SK-N-MC (cell line): Measurements from ENCODE around the gene C1QBP.

Source experiments
- DNase-seq: peaks from one replicate; pipeline ENCODE4 v3.0.0-alpha.2; 2011; ENCODE audit warnings: low read depth, low spot score
- H3K27ac ChIP-seq: fragments of 200-600 bp; sonication (generic); 2 replicates; pipeline ENCODE4 v1.5.1; 2016; ENCODE audit warnings: mixed run types
- H3K36me3 ChIP-seq: fragments of 200-600 bp; sonication (generic); 2 replicates; pipeline ENCODE4 v1.6.1; 2017; ENCODE audit warnings: antibody characterized with exemption, low read length, mixed read lengths; ENCODE audit not compliant: insufficient read depth
- H3K4me3 ChIP-seq: fragments of 200-600 bp; sonication (generic); 2 replicates; pipeline ENCODE4 v1.5.1; 2016
- H3K9ac ChIP-seq: fragments of 200-600 bp; sonication (generic); 2 replicates; pipeline ENCODE4 v1.8.0; 2017; ENCODE audit warnings: mixed run types, mixed read lengths; ENCODE audit not compliant: insufficient read length
- H3K9me3 ChIP-seq: fragments of 200-600 bp; sonication (generic); 2 replicates; pipeline ENCODE4 v1.6.1; 2017; ENCODE audit warnings: low read depth, mild to moderate bottlenecking, antibody characterized with exemption, low read length, moderate library complexity, mixed read lengths
- EZH2 ChIP-seq: fragments of 200-600 bp; sonication (generic); IDR thresholded peaks from one replicate; pipeline ENCODE4 v1.6.1; 2017; ENCODE audit warnings: antibody characterized with exemption
- FOXP2 ChIP-seq: optimal IDR thresholded peaks from 2 replicates; pipeline ENCODE3; 2011; ENCODE audit warnings: mild to moderate bottlenecking, moderate library complexity; ENCODE audit not compliant: insufficient read depth; ENCODE audit errors: extremely low read length, control extremely low read depth
- POLR2AphosphoS5 ChIP-seq: IDR thresholded peaks from 2 replicates; pipeline ENCODE4 v1.6.1; 2012; ENCODE audit warnings: mild to moderate bottlenecking, low read depth, low read length, borderline replicate concordance

The C1QBP gene

DNA sequence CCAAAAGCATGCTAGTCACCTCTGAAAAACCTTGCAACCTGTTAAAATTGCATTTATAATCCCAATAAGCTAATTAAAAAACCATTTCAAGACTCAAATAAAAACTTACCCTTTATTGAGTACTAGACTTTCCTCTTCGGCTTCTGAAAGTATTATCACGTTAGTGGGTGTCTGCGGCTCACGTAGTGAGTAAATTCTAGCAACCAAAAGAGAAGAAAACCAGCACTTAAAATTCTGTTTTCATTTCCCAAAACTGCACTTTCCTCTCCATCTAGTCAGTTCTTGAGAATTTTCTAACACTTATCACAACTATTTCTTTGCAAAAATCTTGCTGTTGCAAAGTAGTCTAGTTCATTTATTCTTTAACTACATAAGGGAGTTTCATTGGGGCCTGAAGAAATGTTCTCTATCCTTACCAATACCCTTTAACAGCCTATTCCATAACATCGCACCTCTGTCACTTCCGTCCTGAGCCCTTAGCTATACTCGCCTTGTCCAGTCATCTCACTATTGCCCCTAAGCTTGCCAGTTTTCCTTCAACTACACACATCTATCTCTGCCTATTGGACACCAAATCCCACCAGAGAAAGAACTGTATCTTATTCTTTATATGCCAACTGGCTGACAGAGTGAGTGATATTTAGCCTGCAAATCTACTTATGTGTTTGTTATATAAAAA, 28.2 kb downstream of the C1QBP start:
- H3K36me3 ChIP-seq = peaks cover 91% of the 10 kb centered on the region
- TF ChIP-seq FOXP2 = no peak
- no peak for TF ChIP-seq POLR2AphosphoS5
- TF ChIP-seq EZH2 = no peak
- H3K27ac ChIP-seq = no peak overlapping the region
- DNase-seq = no peak
- no peak overlapping the region for H3K9ac ChIP-seq
- no peak overlapping the region for H3K4me3 ChIP-seq
- no peaks in the 10 kb centered on the region for H3K9me3 ChIP-seq

DNA sequence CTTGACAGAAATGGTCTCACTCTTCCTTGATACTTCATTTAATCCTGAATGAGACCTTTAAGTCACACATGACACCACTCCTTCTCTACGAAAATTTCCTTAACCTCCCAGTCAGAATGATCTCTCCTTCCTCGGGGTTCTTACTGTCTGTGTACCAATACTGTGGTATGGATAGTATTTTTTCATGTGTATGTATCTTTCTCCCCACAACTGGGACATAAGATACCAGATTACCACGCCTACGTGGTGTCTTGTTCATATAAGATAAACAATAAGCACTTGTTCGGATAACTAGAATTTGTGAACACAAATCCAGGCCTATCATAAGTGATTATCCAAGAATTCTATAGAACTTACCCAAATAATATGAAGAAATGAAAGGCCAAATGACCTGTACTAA, 30.8 kb downstream of the C1QBP start:
- H3K36me3 ChIP-seq = peaks cover 91% of the 10 kb centered on the region
- DNase-seq = no peak
- TF ChIP-seq EZH2 (no peak), FOXP2 (no peak), POLR2AphosphoS5 (no peak)

DNA sequence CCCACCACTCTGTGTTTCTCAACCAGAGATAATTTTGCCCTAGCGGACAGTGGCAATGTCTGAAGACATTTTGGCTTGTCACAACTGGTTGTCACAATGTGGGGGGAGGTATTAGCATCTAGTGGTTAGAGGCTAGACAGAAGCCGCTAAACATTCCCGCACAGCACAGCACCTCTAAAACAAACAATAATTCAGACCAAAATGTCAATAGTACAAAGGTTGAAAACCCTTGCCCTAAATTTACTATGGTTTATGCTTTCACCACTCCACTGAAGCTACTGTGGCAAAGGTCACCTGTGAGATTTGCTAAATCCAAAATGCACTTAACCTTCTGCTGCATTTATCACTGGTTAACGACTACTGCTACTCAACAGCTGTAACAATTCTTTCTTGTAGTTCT, 33.6 kb downstream of the C1QBP start:
- Histone ChIP-seq H3K9me3 (no peaks in the 10 kb centered on the region), H3K27ac (no peak overlapping the region), H3K36me3 (peaks cover 90% of the 10 kb centered on the region), H3K4me3 (no peak overlapping the region), H3K9ac (no peak overlapping the region)
- DNase-seq = no peak
- TF ChIP-seq POLR2AphosphoS5 = no peak
- TF ChIP-seq FOXP2 = no peak
- TF ChIP-seq EZH2 = no peak

More for the DNA sequence above, 30.8 kb downstream of the C1QBP start:
- Histone ChIP-seq H3K9ac (no peak overlapping the region), H3K4me3 (no peak overlapping the region), H3K9me3 (no peaks in the 10 kb centered on the region), H3K27ac (no peak overlapping the region)

DNA sequence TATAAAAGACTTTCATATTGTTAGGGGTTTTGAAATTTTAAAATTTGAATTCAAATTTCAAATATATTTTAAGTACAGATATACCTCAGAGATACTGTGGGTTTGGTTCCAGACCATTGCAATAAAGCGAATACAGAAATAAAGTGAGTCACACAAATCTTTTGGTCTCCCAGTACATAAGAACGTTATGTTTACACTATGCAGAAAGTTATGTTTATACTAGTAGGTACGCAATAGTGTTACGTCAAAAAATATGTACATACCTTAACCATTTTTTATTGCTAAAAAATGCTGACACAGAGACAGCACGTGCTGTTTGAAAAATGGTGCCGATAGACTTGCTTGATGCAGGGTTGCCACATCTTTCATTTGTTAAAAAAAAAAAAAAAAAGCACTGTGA, 39.2 kb downstream of the C1QBP start:
- Histone ChIP-seq H3K27ac (no peak overlapping the region), H3K9ac (no peak overlapping the region), H3K36me3 (peaks cover 85% of the 10 kb centered on the region), H3K9me3 (no peaks in the 10 kb centered on the region), H3K4me3 (no peak overlapping the region)
- DNase-seq = no peak
- TF ChIP-seq EZH2 = no peak
- no peak for TF ChIP-seq POLR2AphosphoS5
- TF ChIP-seq FOXP2 = no peak

DNA sequence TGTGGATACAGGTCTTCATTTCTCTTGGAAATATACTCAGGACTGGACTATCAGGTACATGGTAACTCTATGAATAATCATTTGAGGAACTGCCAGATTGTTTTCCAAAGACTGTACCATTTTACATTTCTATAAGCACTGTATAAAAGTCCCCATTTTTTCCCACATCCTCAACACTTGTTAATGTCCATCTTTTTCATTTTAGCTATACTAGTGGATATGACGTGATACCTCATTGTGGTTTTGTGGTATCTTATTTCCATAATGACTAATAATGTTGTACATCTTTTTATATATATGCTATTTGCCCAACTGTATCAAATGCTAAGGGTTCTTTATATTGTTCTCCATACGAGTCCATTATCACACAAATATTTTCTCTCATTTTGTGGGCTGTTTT, 42.3 kb downstream of the C1QBP start:
- TF ChIP-seq FOXP2 = no peak
- no peak for TF ChIP-seq EZH2
- no peak for TF ChIP-seq POLR2AphosphoS5
- H3K36me3 ChIP-seq = peaks cover 78% of the 10 kb centered on the region
- no peak overlapping the region for H3K27ac ChIP-seq
- no peak overlapping the region for H3K9ac ChIP-seq
- no peak for DNase-seq
- no peaks in the 10 kb centered on the region for H3K9me3 ChIP-seq
- H3K4me3 ChIP-seq = no peak overlapping the region

DNA sequence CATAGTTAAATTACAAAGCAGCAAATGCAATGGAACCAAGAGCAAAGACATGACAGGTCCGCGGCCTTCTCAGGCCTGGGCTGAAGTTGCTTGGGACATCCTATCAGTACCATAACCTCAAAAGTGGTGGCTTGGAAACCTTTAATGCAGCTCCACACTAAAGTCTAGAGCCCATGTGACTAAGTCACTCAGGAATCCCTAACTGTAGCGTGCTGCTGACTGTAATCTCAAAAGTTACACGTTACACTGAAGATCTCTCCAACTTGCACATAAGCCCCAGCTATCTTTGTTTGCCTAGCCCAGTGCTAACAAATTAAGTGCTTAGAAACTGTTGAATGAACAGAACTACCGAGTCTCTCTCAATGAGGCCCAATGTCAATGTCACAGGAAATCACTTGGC, 47.3 kb downstream of the C1QBP start:
- TF ChIP-seq POLR2AphosphoS5 (no peak), EZH2 (no peak), FOXP2 (no peak)
- no peak overlapping the region for H3K9ac ChIP-seq
- no peaks in the 10 kb centered on the region for H3K9me3 ChIP-seq
- peaks cover 77% of the 10 kb centered on the region for H3K36me3 ChIP-seq
- no peak overlapping the region for H3K27ac ChIP-seq
- no peak overlapping the region for H3K4me3 ChIP-seq
- DNase-seq = no peak
